Smooth muscle cell (in vitro differentiated cells): ENCODE measurements around the gene CHAC1. TPM values are rescaled to one million over a fixed set of nuclear protein-coding genes. Genes with fewer than 3 reads are reported as not detected.

ENCODE experiments used
- DNase-seq: peaks from one replicate; lab custom pipeline; 2025; ENCODE audit not compliant: unreplicated experiment; lab: John Stamatoyannopoulos, UW
- H2AFZ ChIP-seq: fragments of 200-600 bp; sonication (generic); 2 replicates; pipeline ENCODE4 v1.6.0; 2016; ENCODE audit warnings: antibody characterized with exemption, low read depth, mild to moderate bottlenecking
- H3F3A ChIP-seq: fragments of 200-600 bp; sonication (generic); 2 replicates; pipeline ENCODE4 v1.6.0; 2017; ENCODE audit warnings: antibody characterized with exemption, low read depth
- H3K27ac ChIP-seq: fragments of 200-600 bp; sonication (generic); 2 replicates; pipeline ENCODE4 v1.5.1; 2016; ENCODE audit warnings: low read depth, mild to moderate bottlenecking
- H3K27me3 ChIP-seq: fragments of 200-600 bp; sonication (generic); 2 replicates; pipeline ENCODE4 v1.6.1; 2016; ENCODE audit warnings: low read depth, mild to moderate bottlenecking
- H3K36me3 ChIP-seq: fragments of 200-600 bp; sonication (generic); 2 replicates; pipeline ENCODE4 v1.5.1; 2016; ENCODE audit warnings: low read depth
- H3K4me1 ChIP-seq: fragments of 200-600 bp; sonication (generic); 2 replicates; pipeline ENCODE4 v1.5.1; 2016; ENCODE audit warnings: low read depth
- H3K4me2 ChIP-seq: fragments of 200-600 bp; sonication (generic); 2 replicates; pipeline ENCODE4 v1.6.0; 2016; ENCODE audit warnings: mild to moderate bottlenecking
- H3K4me3 ChIP-seq: fragments of 200-600 bp; sonication (generic); 2 replicates; pipeline ENCODE4 v1.5.1; 2016; ENCODE audit warnings: mild to moderate bottlenecking
- H3K79me2 ChIP-seq: fragments of 200-600 bp; sonication (generic); 2 replicates; pipeline ENCODE4 v1.6.0; 2016; ENCODE audit warnings: low read depth, mild to moderate bottlenecking
- H3K9ac ChIP-seq: fragments of 200-600 bp; sonication (generic); 2 replicates; pipeline ENCODE4 v1.6.0; 2016; ENCODE audit warnings: low read depth
- H3K9me3 ChIP-seq: fragments of 200-600 bp; sonication (generic); replicated peaks from 2 replicates; pipeline ENCODE4 v1.5.1; 2016; ENCODE audit warnings: low read depth
- H4K20me1 ChIP-seq: fragments of 200-600 bp; sonication (generic); 2 replicates; pipeline ENCODE4 v1.6.0; 2016; ENCODE audit warnings: low read depth
- WGBS: methylation state at CpG from one replicate; pipeline ENCODE4 v1.1.7; 2016; ENCODE audit warnings: low lambda C conversion rate; 5-methylcytosine and 5-hydroxymethylcytosine counted together
- polyA plus RNA-seq: library from polyadenylated mRNA; unstranded; fragments of >200 nt; fragmentation: Nextera tagmentation; extraction: Ambion mirVana; gene quantifications from 2 replicates; pipeline ENCODE4 v1.2.1, GENCODE V29; 2016
- total RNA-seq: library from RNA; depleted of rRNA; stranded (reverse); fragments of >200 nt; gene quantifications from 2 replicates; pipeline ENCODE4 v1.2.3, GENCODE V29; 2014
- TF ChIP-seq, protein P1 (sequence below): fragments of 200-600 bp; sonication (generic); IDR thresholded peaks from 2 replicates; pipeline ENCODE4 v1.5.1; 2017; ENCODE audit warnings: borderline replicate concordance, mild to moderate bottlenecking, antibody characterized with exemption; ENCODE audit not compliant: insufficient read depth, poor library complexity, severe bottlenecking

CHAC1 gene
- total and polyA plus RNA-seq, 2 experiments from 2014 or later: 29.6 to 31.5 TPM

DNA sequence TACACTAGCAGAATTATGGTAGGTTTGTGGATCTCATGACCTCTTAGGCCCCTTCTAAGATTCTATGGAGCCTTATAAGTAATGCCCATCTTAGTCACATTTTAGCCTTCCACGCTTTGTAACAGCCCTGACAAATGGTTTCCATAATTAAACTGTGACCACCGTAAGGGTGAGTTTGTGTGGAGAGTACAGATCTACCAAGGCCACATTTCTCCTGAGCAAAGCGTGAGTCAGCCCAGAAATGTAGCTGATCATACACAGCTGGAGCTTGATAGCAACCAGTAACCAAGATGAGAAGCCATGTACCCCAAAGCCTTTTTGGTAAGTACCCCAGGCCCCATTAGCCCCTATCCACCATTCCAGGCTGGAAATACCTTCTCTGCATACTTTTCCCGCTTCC lies 31.7 kb downstream of the CHAC1 start:
- Histone ChIP-seq H3F3A (no peaks in the 10 kb centered on the region), H2AFZ (no peak overlapping the region), H3K36me3 (peaks cover 21% of the 10 kb centered on the region), H3K27me3 (no peaks in the 10 kb centered on the region), H3K4me3 (no peak overlapping the region), H3K4me1 (no peaks in the 10 kb centered on the region), H3K27ac (peak overlapping the region; percentile 86), H3K9ac (peak overlapping the region; percentile 52), H3K9me3 (no peaks in the 10 kb centered on the region), H3K79me2 (no peaks in the 10 kb centered on the region), H3K4me2 (no peak overlapping the region), H4K20me1 (peaks cover 4% of the 10 kb centered on the region)
- no peak for DNase-seq
- TF ChIP-seq, protein P1, sequence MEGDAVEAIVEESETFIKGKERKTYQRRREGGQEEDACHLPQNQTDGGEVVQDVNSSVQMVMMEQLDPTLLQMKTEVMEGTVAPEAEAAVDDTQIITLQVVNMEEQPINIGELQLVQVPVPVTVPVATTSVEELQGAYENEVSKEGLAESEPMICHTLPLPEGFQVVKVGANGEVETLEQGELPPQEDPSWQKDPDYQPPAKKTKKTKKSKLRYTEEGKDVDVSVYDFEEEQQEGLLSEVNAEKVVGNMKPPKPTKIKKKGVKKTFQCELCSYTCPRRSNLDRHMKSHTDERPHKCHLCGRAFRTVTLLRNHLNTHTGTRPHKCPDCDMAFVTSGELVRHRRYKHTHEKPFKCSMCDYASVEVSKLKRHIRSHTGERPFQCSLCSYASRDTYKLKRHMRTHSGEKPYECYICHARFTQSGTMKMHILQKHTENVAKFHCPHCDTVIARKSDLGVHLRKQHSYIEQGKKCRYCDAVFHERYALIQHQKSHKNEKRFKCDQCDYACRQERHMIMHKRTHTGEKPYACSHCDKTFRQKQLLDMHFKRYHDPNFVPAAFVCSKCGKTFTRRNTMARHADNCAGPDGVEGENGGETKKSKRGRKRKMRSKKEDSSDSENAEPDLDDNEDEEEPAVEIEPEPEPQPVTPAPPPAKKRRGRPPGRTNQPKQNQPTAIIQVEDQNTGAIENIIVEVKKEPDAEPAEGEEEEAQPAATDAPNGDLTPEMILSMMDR: no peak
- WGBS: 58% methylated on average over 4 of the region's 4 CpGs

DNA sequence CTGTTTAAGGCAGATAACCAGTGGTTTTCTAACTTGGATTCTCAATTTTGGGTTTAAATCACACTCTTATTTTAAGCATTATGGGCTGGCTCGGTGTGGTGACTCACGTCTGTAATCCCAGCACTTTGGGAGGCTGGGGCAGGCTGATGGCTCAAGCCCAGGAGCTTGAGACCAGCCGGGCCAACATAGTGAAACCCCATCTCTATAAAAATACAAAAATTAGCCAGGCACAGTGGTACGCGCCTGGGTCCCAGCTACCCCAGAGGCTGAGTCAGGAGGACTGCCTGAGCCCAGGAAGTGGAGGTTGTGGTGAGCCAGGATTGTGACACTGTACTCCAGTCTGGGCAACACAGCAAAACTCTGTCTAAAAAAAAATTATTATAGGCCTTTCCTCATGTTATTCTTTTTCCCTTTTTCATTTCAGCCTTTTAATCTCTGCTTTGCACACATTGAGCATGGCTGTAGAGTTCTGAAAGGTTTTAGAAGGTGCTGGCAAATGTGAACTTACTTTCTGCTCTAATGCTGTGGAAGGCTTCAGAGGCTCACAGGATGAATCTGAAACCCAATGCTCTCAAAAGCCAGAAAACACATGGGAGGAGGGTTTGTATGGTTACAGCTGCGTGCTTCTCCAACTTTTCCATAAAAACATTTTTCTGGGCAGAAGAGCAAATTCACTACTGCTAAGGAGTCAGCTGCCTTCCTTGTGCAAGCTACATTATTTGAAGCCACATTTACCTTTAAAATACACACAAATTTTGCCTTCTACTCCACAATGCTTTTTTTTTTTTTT lies 32.5 kb downstream of the CHAC1 start:
- Histone ChIP-seq H3K27ac (peak overlapping the region; percentile 86), H3K9me3 (no peaks in the 10 kb centered on the region), H3K9ac (peak overlapping the region; percentile 52), H3K79me2 (no peaks in the 10 kb centered on the region), H3K27me3 (no peaks in the 10 kb centered on the region), H3K4me1 (no peaks in the 10 kb centered on the region), H2AFZ (no peak overlapping the region), H4K20me1 (peaks cover 4% of the 10 kb centered on the region), H3K4me2 (no peak overlapping the region), H3K4me3 (no peak overlapping the region), H3K36me3 (peaks cover 21% of the 10 kb centered on the region), H3F3A (no peaks in the 10 kb centered on the region)
- WGBS: 68% methylated on average over 6 of the region's 6 CpGs
- TF ChIP-seq, protein P1: no peak
- DNase-seq: no peak

DNA sequence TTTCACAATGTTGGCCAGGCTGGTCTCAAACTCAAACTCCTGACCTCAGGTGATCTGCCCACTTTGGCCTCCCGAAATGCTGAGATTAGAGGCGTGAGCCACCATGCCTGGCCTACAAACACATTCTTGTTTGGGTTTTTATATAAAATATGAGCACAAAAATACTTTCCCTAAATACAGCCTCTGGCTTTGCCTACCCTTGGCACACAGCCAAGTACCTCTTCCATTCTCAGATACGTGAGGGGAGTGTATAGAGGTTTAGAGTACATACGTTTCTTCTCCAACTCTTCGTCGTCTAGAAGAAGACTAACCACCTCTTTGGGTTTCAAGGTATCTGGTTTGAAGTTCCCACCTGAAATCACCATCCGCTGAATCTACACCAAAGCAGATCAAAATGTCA lies 33.5 kb downstream of the CHAC1 start:
- WGBS: 95% methylated on average over 7 of the region's 7 CpGs
- no peak overlapping the region for H3K4me2 ChIP-seq

More for the DNA sequence above, 33.5 kb downstream of the CHAC1 start:
- Histone ChIP-seq H3K36me3 (peaks cover 21% of the 10 kb centered on the region), H3K9me3 (no peaks in the 10 kb centered on the region), H3K9ac (no peak overlapping the region), H2AFZ (no peak overlapping the region), H3K4me1 (peaks cover 6% of the 10 kb centered on the region), H3K27me3 (no peaks in the 10 kb centered on the region), H3K79me2 (no peaks in the 10 kb centered on the region), H3K27ac (no peak overlapping the region), H3K4me3 (no peak overlapping the region), H3F3A (peaks cover under 1% of the 10 kb centered on the region), H4K20me1 (peaks cover 4% of the 10 kb centered on the region)
- TF ChIP-seq, protein P1: no peak
- DNase-seq: no peak
